ENCODE data around the gene HPS1. TPM values are rescaled to one million over a fixed set of nuclear protein-coding genes. Genes with fewer than 3 reads are reported as not detected.

The HPS1 gene
- total RNA-seq, 4 donors from 2014 or later = 39.0 to 56.7 (median 48.5) TPM

GRCh38 chr10:98485959-98486358 lies 39.2 kb upstream of the HPS1 start:
- DNase-seq (ENCODE audit: low spot score) (no peak), ATAC-seq (ENCODE audit: low FRiP score) (no peak)
- TF ChIP-seq CTCF (IDR thresholded peaks at IDR 0.05) = no peak

GRCh38 chr10:98483658-98484057 lies 36.9 kb upstream of the HPS1 start:
- TF ChIP-seq CTCF (IDR thresholded peaks at IDR 0.05) = no peak
- ATAC-seq (ENCODE audit: low FRiP score) = no peak
- DNase-seq (ENCODE audit: low spot score) = no peak

GRCh38 chr10:98482096-98482495 lies 35.4 kb upstream of the HPS1 start:
- no peak for TF ChIP-seq CTCF (IDR thresholded peaks at IDR 0.05)
- DNase-seq (ENCODE audit: low spot score) = no peak
- ATAC-seq (ENCODE audit: low FRiP score) = no peak

- no peak for TF ChIP-seq CTCF (IDR thresholded peaks at IDR 0.05)
- ATAC-seq (ENCODE audit: low FRiP score) = no peak
- DNase-seq (ENCODE audit: low spot score) = no peak
Measured at GRCh38 chr10:98481404-98481945, 34.7 kb upstream of the HPS1 start.

GRCh38 chr10:98478430-98479222 lies 31.9 kb upstream of the HPS1 start:
- TF ChIP-seq CTCF (IDR thresholded peaks at IDR 0.05) = no peak
- DNase-seq (ENCODE audit: low spot score) = no peak
- no peak for ATAC-seq (ENCODE audit: low FRiP score)

- ATAC-seq (ENCODE audit: low FRiP score) = no peak
- no peak for TF ChIP-seq CTCF (IDR thresholded peaks at IDR 0.05)
- no peak for DNase-seq (ENCODE audit: low spot score)
Measured at GRCh38 chr10:98477861-98478260, 31.1 kb upstream of the HPS1 start.

- ATAC-seq (ENCODE audit: low FRiP score) (no peak), DNase-seq (ENCODE audit: low spot score) (no peak)
- no peak for TF ChIP-seq CTCF (IDR thresholded peaks at IDR 0.05)
Measured at GRCh38 chr10:98474628-98475027, 27.9 kb upstream of the HPS1 start.
